H1 (cell line): ENCODE data around the gene ESR1. TPM values are rescaled to one million over a fixed set of nuclear protein-coding genes. Genes with fewer than 3 reads are reported as not detected.

Experiments
- CTCF ChIA-PET: fragments of 300-600 bp; sonication (Branson Sonifier 250); formaldehyde crosslinking; loops from one replicate; lab custom pipeline; 2021; ENCODE audit not compliant: partially characterized antibody; lab: Charles Lee
- POLR2A ChIA-PET: fragments of 300-600 bp; sonication (Branson Sonifier 250); formaldehyde crosslinking; loops from one replicate; lab custom pipeline; 2021; ENCODE audit warnings: inconsistent platforms; ENCODE audit not compliant: partially characterized antibody; lab: Charles Lee
- DNase-seq, 2 experiments: peaks; one replicate each; pipeline versions ENCODE4 v3.0.0 to v3.0.0-alpha.2; 2010 to 2022; ENCODE audit warnings: low spot score in 2 of 2, low read depth in 1 of 2, mixed read lengths in 1 of 2
- FAIRE-seq: peaks from 2 replicates; lab custom pipeline; 2011; peaks lifted over from hg19 to GRCh38; lab: Jason Lieb, UNC
- H2AFZ ChIP-seq: 2 replicates; pipeline ENCODE4 v1.8.1; 2012; ENCODE audit warnings: low read length, inconsistent platforms
- H2AK5ac ChIP-seq: 2 replicates; pipeline ENCODE4 v1.6.1; 2013; ENCODE audit warnings: low read depth, low read length
- H2BK120ac ChIP-seq: replicated peaks from 2 replicates; pipeline ENCODE3; 2013; ENCODE audit warnings: low read depth, low read length, inconsistent platforms
- H2BK12ac ChIP-seq: 2 replicates; pipeline ENCODE4 v1.6.1; 2013; ENCODE audit warnings: low read depth, low read length
- H2BK15ac ChIP-seq: 2 replicates; pipeline ENCODE4 v1.6.1; 2013; ENCODE audit warnings: low read length
- H2BK20ac ChIP-seq: 2 replicates; pipeline ENCODE4 v1.6.1; 2013; ENCODE audit warnings: low read length
- H2BK5ac ChIP-seq: 2 replicates; pipeline ENCODE4 v1.6.1; 2013; ENCODE audit warnings: low read depth, low read length
- H3K14ac ChIP-seq: 2 replicates; pipeline ENCODE4 v1.6.1; 2013; ENCODE audit warnings: inconsistent platforms; ENCODE audit not compliant: insufficient read length
- H3K18ac ChIP-seq: 2 replicates; pipeline ENCODE4 v1.6.1; 2013; ENCODE audit warnings: low read length; ENCODE audit errors: extremely low read depth
- H3K23ac ChIP-seq: 2 replicates; pipeline ENCODE4 v1.6.1; 2013; ENCODE audit warnings: inconsistent platforms; ENCODE audit not compliant: insufficient read length
- H3K23me2 ChIP-seq: 2 replicates; pipeline ENCODE4 v1.6.1; 2013; ENCODE audit warnings: low read depth, low read length
- H3K27ac ChIP-seq: 2 replicates; pipeline ENCODE4 v1.6.1; 2011; ENCODE audit warnings: low read depth, low read length, inconsistent platforms
- H3K27me3 ChIP-seq, 4 experiments: replicated peaks in 1 of 4; 1 replicate in 1 of 4; 2 replicates in 3 of 4; pipeline versions ENCODE4 v1.6.1 to v1.8.1; 2011 to 2013; ENCODE audit warnings: low read length in 3 of 4, mild to moderate bottlenecking in 3 of 4, inconsistent platforms in 2 of 4, mixed read lengths in 2 of 4, moderate library complexity in 1 of 4; ENCODE audit not compliant: control insufficient read depth in 3 of 4, insufficient read depth in 3 of 4; ENCODE audit errors: extremely low read depth in 1 of 4
- H3K36me3 ChIP-seq, 4 experiments: 2 replicates each; pipeline versions ENCODE4 v1.6.1 to v1.8.1; 2011 to 2013; ENCODE audit warnings: mild to moderate bottlenecking in 4 of 4, low read length in 3 of 4, moderate library complexity in 2 of 4, control low read depth in 1 of 4, inconsistent platforms in 1 of 4; ENCODE audit not compliant: insufficient read depth in 4 of 4, control insufficient read depth in 2 of 4
- H3K4ac ChIP-seq: replicated peaks from 2 replicates; pipeline ENCODE3; 2013; ENCODE audit warnings: low read length, low read depth, mixed read lengths, inconsistent platforms; ENCODE audit not compliant: insufficient read length
- H3K4me1 ChIP-seq, 4 experiments: replicated peaks in 1 of 4; 1 replicate in 1 of 4; 2 replicates in 3 of 4; pipeline versions ENCODE4 v1.6.1 to v1.8.1; 2011 to 2013; ENCODE audit warnings: low read length in 3 of 4, inconsistent platforms in 2 of 4, mixed read lengths in 1 of 4; ENCODE audit not compliant: insufficient read depth in 4 of 4, control insufficient read depth in 3 of 4
- H3K4me2 ChIP-seq, 2 experiments: 2 replicates each; pipeline versions ENCODE4 v1.6.1 to v1.8.1; 2011 to 2013; ENCODE audit warnings: low read depth in 2 of 2, low read length in 2 of 2, control low read depth in 1 of 2, inconsistent platforms in 1 of 2, mild to moderate bottlenecking in 1 of 2; ENCODE audit not compliant: insufficient read depth in 1 of 2
- H3K4me3 ChIP-seq, 4 experiments: fragments of 200-600, 300-600 bp in 1 of 4; sonication (generic), shearing (Covaris generic), sonication (Bioruptor Twin) in 1 of 4; 2 replicates each; pipeline versions ENCODE4 v1.5.1 to v1.8.1; 2011 to 2016; ENCODE audit warnings: low read length in 4 of 4, low read depth in 3 of 4, control low read depth in 2 of 4, inconsistent platforms in 2 of 4, mild to moderate bottlenecking in 2 of 4, mixed read lengths in 1 of 4, moderate library complexity in 1 of 4; ENCODE audit not compliant: insufficient read depth in 2 of 4; ENCODE audit errors: extremely low read depth in 1 of 4
- H3K56ac ChIP-seq: replicated peaks from 2 replicates; pipeline ENCODE3; 2013; ENCODE audit warnings: low read depth, mild to moderate bottlenecking, mixed read lengths, low read length, inconsistent platforms; ENCODE audit not compliant: insufficient read length
- H3K79me1 ChIP-seq: 2 replicates; pipeline ENCODE4 v1.6.1; 2013; ENCODE audit warnings: low read depth, low read length, control low read depth
- H3K79me2 ChIP-seq, 2 experiments: 2 replicates each; pipeline versions ENCODE4 v1.6.1 to v1.8.1; 2012 to 2013; ENCODE audit warnings: low read length in 2 of 2, mild to moderate bottlenecking in 2 of 2, inconsistent platforms in 1 of 2; ENCODE audit not compliant: insufficient read depth in 2 of 2, control insufficient read depth in 1 of 2
- H3K9ac ChIP-seq, 4 experiments: replicated peaks in 1 of 4; 1 replicate in 1 of 4; 2 replicates in 3 of 4; pipeline versions ENCODE4 v1.6.1 to v1.8.1; 2011 to 2013; ENCODE audit warnings: low read depth in 3 of 4, low read length in 3 of 4, control low read depth in 2 of 4, mild to moderate bottlenecking in 2 of 4, moderate library complexity in 2 of 4, inconsistent platforms in 1 of 4; ENCODE audit errors: extremely low read depth in 1 of 4
- H3K9me3 ChIP-seq, 2 experiments: 2 replicates each; pipeline versions ENCODE4 v1.6.1 to v1.8.1; 2012 to 2013; ENCODE audit warnings: mild to moderate bottlenecking in 2 of 2, moderate library complexity in 2 of 2, control low read depth in 1 of 2, inconsistent platforms in 1 of 2, low read depth in 1 of 2, low read length in 1 of 2, mixed read lengths in 1 of 2; ENCODE audit not compliant: insufficient read depth in 2 of 2
- H4K20me1 ChIP-seq, 2 experiments: replicated peaks in 1 of 2; 2 replicates each; pipeline versions ENCODE3 to v1.8.1; 2011 to 2013; ENCODE audit warnings: inconsistent platforms in 2 of 2, low read length in 2 of 2, mild to moderate bottlenecking in 1 of 2; ENCODE audit not compliant: insufficient read depth in 2 of 2, control insufficient read depth in 1 of 2
- H4K5ac ChIP-seq: 2 replicates; pipeline ENCODE4 v1.6.1; 2013; ENCODE audit warnings: low read length, low read depth, mixed read lengths, inconsistent platforms; ENCODE audit not compliant: insufficient read length
- H4K8ac ChIP-seq: 2 replicates; pipeline ENCODE4 v1.8.0; 2013; ENCODE audit warnings: mild to moderate bottlenecking, moderate library complexity, low read length, inconsistent platforms; ENCODE audit not compliant: insufficient read depth; ENCODE audit errors: extremely low read depth
- H4K91ac ChIP-seq: replicated peaks from 2 replicates; pipeline ENCODE3; 2013; ENCODE audit warnings: low read length, mixed read lengths, inconsistent platforms; ENCODE audit not compliant: insufficient read length
- ATF2 ChIP-seq: IDR thresholded peaks from 2 replicates; pipeline ENCODE4 v1.6.1; 2012; ENCODE audit warnings: low read length, inconsistent platforms
- BCL11A ChIP-seq, 2 experiments: IDR thresholded peaks; one replicate each; pipeline ENCODE4 v1.6.1; 2011; ENCODE audit warnings: low read depth in 2 of 2, low read length in 2 of 2, mild to moderate bottlenecking in 2 of 2
- CEBPB ChIP-seq: IDR thresholded peaks from 2 replicates; pipeline ENCODE4 v1.6.1; 2012; ENCODE audit warnings: low read depth, low read length
- CHD1 ChIP-seq: IDR thresholded peaks from 2 replicates; pipeline ENCODE4 v1.6.1; 2012; ENCODE audit warnings: low read depth, low read length, improper control_type of control experiment
- EP300 ChIP-seq, 2 experiments: IDR thresholded peaks; 1 replicate in 1 of 2; 2 replicates in 1 of 2; pipeline ENCODE4 v1.6.1; 2011 to 2012; ENCODE audit warnings: low read depth in 2 of 2, low read length in 2 of 2, mild to moderate bottlenecking in 2 of 2, borderline replicate concordance in 1 of 2, inconsistent platforms in 1 of 2, moderate library complexity in 1 of 2
- HDAC6 ChIP-seq: IDR thresholded peaks from one replicate; pipeline ENCODE4 v1.7.1; 2012; ENCODE audit warnings: low read depth, mild to moderate bottlenecking, inconsistent platforms, low read length, moderate library complexity
- KDM4A ChIP-seq: IDR thresholded peaks from one replicate; pipeline ENCODE4 v1.7.1; 2012; ENCODE audit warnings: low read depth, mild to moderate bottlenecking, moderate library complexity, low read length, inconsistent platforms; ENCODE audit not compliant: severe bottlenecking
- PHF8 ChIP-seq: fragments of 200-600 bp; sonication (generic); conservative IDR thresholded peaks from 2 replicates; pipeline ENCODE4 v1.7.1; 2012; ENCODE audit warnings: low read depth, mild to moderate bottlenecking, inconsistent platforms, low read length, moderate library complexity
- POLR2A ChIP-seq, 2 experiments: IDR thresholded peaks; 1 replicate in 1 of 2; 2 replicates in 1 of 2; pipeline ENCODE4 v1.6.1; 2011; ENCODE audit warnings: low read depth in 2 of 2, low read length in 2 of 2, mild to moderate bottlenecking in 2 of 2; ENCODE audit errors: control extremely low read depth in 1 of 2
- RFX5 ChIP-seq: IDR thresholded peaks from 2 replicates; pipeline ENCODE4 v1.6.1; 2011; ENCODE audit warnings: low read depth, low read length, improper control_type of control experiment, borderline replicate concordance
- SAP30 ChIP-seq: fragments of 300-600 bp; sonication (generic); IDR thresholded peaks from 2 replicates; pipeline ENCODE4 v1.7.1; 2012; ENCODE audit warnings: low read length, moderate library complexity, mild to moderate bottlenecking, inconsistent platforms; ENCODE audit not compliant: insufficient read depth, insufficient replicate concordance
- SIRT6 ChIP-seq: IDR thresholded peaks from one replicate; pipeline ENCODE4 v1.7.1; 2012; ENCODE audit warnings: low read length, inconsistent platforms
- SP1 ChIP-seq: IDR thresholded peaks from 2 replicates; pipeline ENCODE4 v1.6.1; 2011; ENCODE audit warnings: low read depth, low read length
- TEAD4 ChIP-seq: IDR thresholded peaks from 2 replicates; pipeline ENCODE4 v1.6.1; 2012; ENCODE audit warnings: low read depth, low read length, inconsistent platforms, mixed read lengths
- WGBS, 2 experiments: shearing (Covaris generic) in 1 of 2; methylation state at CpG; one replicate each; pipeline versions ENCODE4 v1.1.6 to v1.1.7; 2013 to 2015; ENCODE audit warnings: low lambda C conversion rate in 2 of 2, mixed read lengths in 2 of 2, inconsistent platforms in 1 of 2, low coverage in 1 of 2, missing lambda C conversion rate in 1 of 2; ENCODE audit not compliant: insufficient replicate concordance in 2 of 2, insufficient coverage in 1 of 2, insufficient read length in 1 of 2; ENCODE audit errors: extremely low coverage in 1 of 2, missing lambda C conversion rate in 1 of 2; 5-methylcytosine and 5-hydroxymethylcytosine counted together
- polyA plus RNA-seq, 7 experiments: library from polyadenylated mRNA; depleted of rRNA in 3 of 7; stranded (reverse) in 5 of 7; unstranded in 2 of 7; fragments of >200 nt in 5 of 7; fragments of 200-250 nt in 2 of 7; gene quantifications; 1 replicate in 5 of 7; 2 replicates in 1 of 7; 4 replicates in 1 of 7; pipeline versions ENCODE4 v1.2.1 to v1.2.3, GENCODE V29; 2011 to 2013; ENCODE audit warnings: missing spikeins in 2 of 7, mixed read lengths in 2 of 7
- total RNA-seq: library from RNA; stranded (reverse); fragmentation: NEBNext Ultra II Directional; extraction: Animal tissue kit (Norgen Biotek cat#: 25700); gene quantifications from 2 replicates; pipeline ENCODE4 v1.2.1, GENCODE V29; 2021

The ESR1 gene
- total and polyA plus RNA-seq, 2 of the 8 experiments (the other 6 are each of a cell fraction or from before 2014, with no cell fraction given): 0.03 to 0.17 TPM

DNA sequence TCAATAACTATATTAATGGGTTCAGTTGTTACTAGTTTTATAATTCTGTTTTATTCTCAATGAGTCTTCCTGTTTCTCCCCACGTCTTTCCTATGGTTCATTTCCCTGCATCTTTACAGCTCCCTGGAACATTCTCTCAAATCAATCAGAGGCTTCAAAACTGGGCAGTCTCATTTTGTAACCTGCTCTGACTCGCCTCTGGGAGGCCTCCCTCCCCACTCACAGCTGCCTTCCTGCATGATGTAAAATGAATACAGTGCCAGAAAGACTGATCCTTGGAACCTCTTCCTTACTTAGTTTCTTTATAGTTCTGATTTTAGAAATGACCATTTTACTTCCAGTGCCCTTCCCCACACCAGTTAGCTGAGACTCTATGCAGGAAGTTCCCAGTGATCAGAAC is 103.9 kb downstream of the ESR1 start:
- no peak overlapping the region for H3K4me2 ChIP-seq
- H3K9ac ChIP-seq: no peak overlapping the region
- H4K5ac ChIP-seq: no peak overlapping the region
- H3K23ac ChIP-seq: no peak overlapping the region
- no peak overlapping the region for H2BK20ac ChIP-seq
- no peak overlapping the region for H2BK15ac ChIP-seq
- no peaks in the 10 kb centered on the region for H4K20me1 ChIP-seq
- no peak overlapping the region for H3K56ac ChIP-seq
- H3K18ac ChIP-seq: no peak overlapping the region
- no peaks in the 10 kb centered on the region for H3K9me3 ChIP-seq
- H3K36me3 ChIP-seq: no peaks in the 10 kb centered on the region
- no peak for DNase-seq
- 81% methylated on average over 2 of the region's 2 CpGs; no CpG with 5 or more reads in 1 of the 2 experiments for WGBS, 2 experiments
- no peaks in the 10 kb centered on the region for H3K79me1 ChIP-seq
- H2BK5ac ChIP-seq: no peak overlapping the region
- H3K14ac ChIP-seq: no peak overlapping the region
- H3K79me2 ChIP-seq: no peaks in the 10 kb centered on the region
- H2AFZ ChIP-seq: no peak overlapping the region
- no peak overlapping the region for H2AK5ac ChIP-seq
- H4K8ac ChIP-seq: no peak overlapping the region
- H3K4me1 ChIP-seq: no peaks in the 10 kb centered on the region
- H3K4ac ChIP-seq: no peak overlapping the region
- H3K23me2 ChIP-seq: no peaks in the 10 kb centered on the region
- H3K4me3 ChIP-seq: no peak overlapping the region
- ChIA-PET POLR2A (no interaction called here), CTCF (interaction anchor here (0.9 kb wide), 1 partner anchor 9 kb away, joined by 3 read pairs; no protein-coding TSS in a partner anchor)
- no peak for FAIRE-seq
- H3K27ac ChIP-seq: no peak overlapping the region
- H3K27me3 ChIP-seq: no peaks in the 10 kb centered on the region
- H2BK12ac ChIP-seq: no peak overlapping the region
- no peak overlapping the region for H4K91ac ChIP-seq
- no peak overlapping the region for H2BK120ac ChIP-seq
- TF ChIP-seq SP1: no peak
- TF ChIP-seq CHD1: no peak
- no peak for TF ChIP-seq PHF8
- no peak for TF ChIP-seq EP300 (IDR thresholded peaks at IDR 0.05; ENCODE audit: borderline replicate concordance in 1 of 2, low read depth in 2 of 2, low read length in 2 of 2)
- TF ChIP-seq TEAD4: no peak
- TF ChIP-seq SAP30: no peak
- no peak for TF ChIP-seq SIRT6
- no peak for TF ChIP-seq ATF2
- TF ChIP-seq RFX5: no peak
- no peak for TF ChIP-seq CEBPB
- TF ChIP-seq KDM4A: no peak
- no peak for TF ChIP-seq HDAC6
- no peak for TF ChIP-seq POLR2A (IDR thresholded peaks at IDR 0.05; ENCODE audit: control extremely low read depth in 1 of 2, low read depth in 2 of 2, low read length in 2 of 2)
- TF ChIP-seq BCL11A (IDR thresholded peaks at IDR 0.05; ENCODE audit: low read depth in 2 of 2, low read length in 2 of 2): no peak
